CD4-positive, alpha-beta T cell treated with Interleukin-15 for 4 hours (primary cell): ENCODE results near the gene LHX8.

ENCODE experiments used
- DNase-seq: peaks from one replicate; pipeline ENCODE4 v3.0.0-alpha.2; 2020; ENCODE audit warnings: low spot score

The LHX8 gene

GRCh38 chr1:75203415-75204277 lies 69.5 kb downstream of the LHX8 start:
- no peak for DNase-seq

DNA sequence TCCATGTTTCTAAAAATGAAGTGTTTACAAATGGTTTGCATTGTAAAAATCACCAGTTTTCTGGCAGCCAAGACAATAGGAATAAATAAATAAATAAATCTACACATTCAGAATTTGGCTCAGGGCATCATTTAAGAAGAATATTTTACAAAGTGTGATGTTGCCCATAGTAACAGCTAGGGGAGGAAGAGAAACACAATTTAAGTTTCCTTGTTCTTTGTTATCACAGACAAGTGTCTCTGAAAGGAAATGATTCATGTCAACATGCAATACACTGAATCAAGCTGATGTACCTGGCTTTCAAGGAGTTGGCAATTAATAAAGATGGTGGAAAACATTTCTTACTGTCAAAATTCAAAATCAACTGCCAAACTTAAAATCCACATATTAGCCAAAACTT lies 74.7 kb downstream of the LHX8 start:
- no peak for DNase-seq
